Mesodermal cell (in vitro differentiated cells): ENCODE measurements around the gene SLCO2A1. TPM values are rescaled to one million over a fixed set of nuclear protein-coding genes. Genes with fewer than 3 reads are reported as not detected.

Experiments
- H3K27ac ChIP-seq: 2 replicates; pipeline ENCODE4 v1.7.0; 2013; ENCODE audit warnings: mild to moderate bottlenecking, low read depth, low read length, moderate library complexity; ENCODE audit not compliant: severe bottlenecking
- H3K36me3 ChIP-seq: 2 replicates; pipeline ENCODE4 v1.7.1; 2013; ENCODE audit warnings: mild to moderate bottlenecking, low read length, moderate library complexity; ENCODE audit not compliant: control insufficient read depth, insufficient read depth
- H3K4me1 ChIP-seq: one replicate; pipeline ENCODE4 v1.7.1; 2013; ENCODE audit warnings: mild to moderate bottlenecking, low read length; ENCODE audit not compliant: insufficient read depth, control insufficient read depth, poor library complexity, severe bottlenecking
- H3K4me3 ChIP-seq: 2 replicates; pipeline ENCODE4 v1.7.0; 2013; ENCODE audit warnings: low read length, control low read depth, mild to moderate bottlenecking; ENCODE audit not compliant: insufficient read depth, poor library complexity, severe bottlenecking; ENCODE audit errors: extremely low read depth
- H3K9me3 ChIP-seq: 2 replicates; pipeline ENCODE4 v1.7.1; 2013; ENCODE audit warnings: mild to moderate bottlenecking, low read length, moderate library complexity; ENCODE audit not compliant: control insufficient read depth
- WGBS, 2 experiments: methylation state at CpG; one replicate each; pipeline ENCODE4 v1.1.5; 2013; ENCODE audit warnings: missing lambda C conversion rate in 2 of 2; ENCODE audit not compliant: insufficient coverage in 2 of 2; 5-methylcytosine and 5-hydroxymethylcytosine counted together
- polyA plus RNA-seq, 2 experiments: library from polyadenylated mRNA; stranded (reverse); fragments of 50-300 nt; gene quantifications; one replicate each; pipeline ENCODE4 v1.2.3, GENCODE V29; 2013

Gene SLCO2A1
- 2.0 TPM for polyA plus RNA-seq (2013, experiment 1 of 2)
- 2.5 TPM for polyA plus RNA-seq (2013, experiment 2 of 2)

- Histone ChIP-seq H3K4me1 (peaks cover 7% of the 10 kb centered on the region), H3K27ac (no peak within 1 kb of the TSS), H3K36me3 (no peaks in the 10 kb centered on the region), H3K9me3 (no peaks in the 10 kb centered on the region), H3K4me3 (peak within 1 kb of the TSS; percentile 54)
- 1 to 2% methylated on average over 28 to 37 of the region's 67 CpGs for WGBS, 2 experiments
Observed at GRCh38 chr3:134029734-134030378, at the start of gene SLCO2A1. Gene SLCO2A1, minus strand, starts transcription at chr3:134029925. Its CDS starts 123 bp downstream, at chr3:134029802.

- peaks cover 6% of the 10 kb centered on the region for H3K9me3 ChIP-seq
- no peak overlapping the region for H3K27ac ChIP-seq
- H3K4me3 ChIP-seq: no peak overlapping the region
- no peaks in the 10 kb centered on the region for H3K4me1 ChIP-seq
- WGBS, 2 experiments: 76 to 83% methylated on average over 3 of the region's 4 CpGs
- no peaks in the 10 kb centered on the region for H3K36me3 ChIP-seq
Observed at GRCh38 chr3:134079111-134079547, 49.4 kb upstream of the SLCO2A1 start.

GRCh38 chr3:134078169-134078831, 48.6 kb upstream of the SLCO2A1 start:
- Histone ChIP-seq H3K4me1 (no peaks in the 10 kb centered on the region), H3K9me3 (peaks cover 6% of the 10 kb centered on the region), H3K27ac (no peak overlapping the region), H3K4me3 (no peak overlapping the region), H3K36me3 (no peaks in the 10 kb centered on the region)
- WGBS, 2 experiments: 93 to 98% methylated on average over 7 to 8 of the region's 8 CpGs

- Histone ChIP-seq H3K36me3 (no peaks in the 10 kb centered on the region), H3K4me3 (no peak overlapping the region), H3K27ac (no peak overlapping the region), H3K9me3 (peaks cover 6% of the 10 kb centered on the region), H3K4me1 (no peaks in the 10 kb centered on the region)
- WGBS, 2 experiments: 90 to 100% methylated on average over 2 to 3 of the region's 3 CpGs
Observed at GRCh38 chr3:134077649-134078161, 48.0 kb upstream of the SLCO2A1 start.

- Histone ChIP-seq H3K4me3 (no peak overlapping the region), H3K4me1 (no peaks in the 10 kb centered on the region), H3K9me3 (peaks cover 6% of the 10 kb centered on the region), H3K36me3 (no peaks in the 10 kb centered on the region), H3K27ac (no peak overlapping the region)
- no CpG with 5 or more reads among the region's 2 CpGs for WGBS, 2 experiments
Observed at GRCh38 chr3:134076851-134077250, 47.1 kb upstream of the SLCO2A1 start.

- Histone ChIP-seq H3K4me1 (no peaks in the 10 kb centered on the region), H3K27ac (no peak overlapping the region), H3K4me3 (no peak overlapping the region), H3K36me3 (no peaks in the 10 kb centered on the region), H3K9me3 (peaks cover 1% of the 10 kb centered on the region)
- 95 to 97% methylated on average over 3 to 4 of the region's 6 CpGs for WGBS, 2 experiments
Observed at GRCh38 chr3:134075846-134076245, 46.1 kb upstream of the SLCO2A1 start.

GRCh38 chr3:134075568-134075825, 45.8 kb upstream of the SLCO2A1 start:
- H3K36me3 ChIP-seq: no peaks in the 10 kb centered on the region
- 89 to 97% methylated on average over 3 of the region's 3 CpGs for WGBS, 2 experiments
- H3K4me1 ChIP-seq: no peaks in the 10 kb centered on the region
- no peak overlapping the region for H3K4me3 ChIP-seq
- H3K9me3 ChIP-seq: no peaks in the 10 kb centered on the region
- H3K27ac ChIP-seq: no peak overlapping the region

GRCh38 chr3:134074790-134075567, 45.3 kb upstream of the SLCO2A1 start:
- Histone ChIP-seq H3K36me3 (no peaks in the 10 kb centered on the region), H3K9me3 (no peaks in the 10 kb centered on the region), H3K4me3 (no peak overlapping the region), H3K4me1 (no peaks in the 10 kb centered on the region), H3K27ac (no peak overlapping the region)
- 80 to 90% methylated on average over 1 to 7 of the region's 9 CpGs for WGBS, 2 experiments

GRCh38 chr3:134074001-134074789, 44.5 kb upstream of the SLCO2A1 start:
- H3K9me3 ChIP-seq: no peaks in the 10 kb centered on the region
- no peaks in the 10 kb centered on the region for H3K4me1 ChIP-seq
- H3K27ac ChIP-seq: no peak overlapping the region
- 80 to 86% methylated on average over 5 to 9 of the region's 10 CpGs for WGBS, 2 experiments
- H3K36me3 ChIP-seq: no peaks in the 10 kb centered on the region
- H3K4me3 ChIP-seq: no peak overlapping the region

GRCh38 chr3:134073583-134073945, 43.8 kb upstream of the SLCO2A1 start:
- WGBS, 2 experiments: 97 to 100% methylated on average over 2 to 4 of the region's 4 CpGs
- Histone ChIP-seq H3K9me3 (no peaks in the 10 kb centered on the region), H3K27ac (no peak overlapping the region), H3K4me1 (no peaks in the 10 kb centered on the region), H3K36me3 (no peaks in the 10 kb centered on the region), H3K4me3 (no peak overlapping the region)
